ENCODE measurements around the gene DYNLT2. TPM values are rescaled to one million over a fixed set of nuclear protein-coding genes. Genes with fewer than 3 reads are reported as not detected.
A peak's percentile ranks its signal among the peaks of the same experiment; 100 is the strongest.

The DYNLT2 gene
- total and polyA plus RNA-seq, 3 experiments from 2014 or later = 0.67 to 1.9 (median 1.4) TPM

- ChIA-PET CTCF (interaction anchor here (1.4 to 1.5 kb wide), 2 partner anchors 9 to 37 kb away, joined by 3 to 4 read pairs; no protein-coding TSS in a partner anchor), POLR2A (interaction anchor here (1.0 kb wide), 1 partner anchor 10 kb away, joined by 3 read pairs; no protein-coding TSS in a partner anchor)
- H3K36me3 Mint-ChIP-seq = no peaks in the 10 kb centered on the region
- no peaks in the 10 kb centered on the region for H3K9me3 Mint-ChIP-seq
- H3K4me3 ChIP-seq (ENCODE audit: low read length) = no peak overlapping the region
- no peak overlapping the region for H3K27ac Mint-ChIP-seq
- no peak overlapping the region for H3K4me3 Mint-ChIP-seq
- peaks cover 10% of the 10 kb centered on the region for H3K4me1 ChIP-seq (ENCODE audit: insufficient read depth, low read length)
- H3K27me3 Mint-ChIP-seq = peaks cover 22 to 58% of the 10 kb centered on the region in 2 donors
- H3K9me3 ChIP-seq (ENCODE audit: low read length) = no peaks in the 10 kb centered on the region
- no peak for DNase-seq
- H3K4me1 Mint-ChIP-seq = peaks cover 11 to 19% (median 17%) of the 10 kb centered on the region in 3 donors
- H3K27ac ChIP-seq (ENCODE audit: low read depth, low read length) = no peak overlapping the region
- no peaks in the 10 kb centered on the region for H3K36me3 ChIP-seq (ENCODE audit: insufficient read depth, low read length)
- H3K27me3 ChIP-seq (ENCODE audit: insufficient read depth, low read length, poor library complexity, severe bottlenecking) = no peaks in the 10 kb centered on the region
Measured at GRCh38 chr6:169794317-169795055, 43.1 kb upstream of the DYNLT2 start.

- ChIA-PET POLR2A (no interaction called here), CTCF (interaction anchor here (1.4 to 1.5 kb wide), 2 partner anchors 10 to 38 kb away, joined by 3 to 4 read pairs; no protein-coding TSS in a partner anchor)
- Histone ChIP-seq H3K27ac (ENCODE audit: low read depth, low read length) (no peak overlapping the region), H3K4me3 (ENCODE audit: low read length) (no peak overlapping the region), H3K27me3 (ENCODE audit: insufficient read depth, low read length, poor library complexity, severe bottlenecking) (no peaks in the 10 kb centered on the region), H3K4me1 (ENCODE audit: insufficient read depth, low read length) (peaks cover 10% of the 10 kb centered on the region), H3K36me3 (ENCODE audit: insufficient read depth, low read length) (no peaks in the 10 kb centered on the region), H3K9me3 (ENCODE audit: low read length) (no peaks in the 10 kb centered on the region)
- H3K4me3 Mint-ChIP-seq = no peak overlapping the region
- DNase-seq = no peak
- no peak overlapping the region for H3K27ac Mint-ChIP-seq
- H3K4me1 Mint-ChIP-seq = peaks cover 11 to 22% (median 17%) of the 10 kb centered on the region in 3 donors
- no peaks in the 10 kb centered on the region for H3K9me3 Mint-ChIP-seq
- no peaks in the 10 kb centered on the region for H3K36me3 Mint-ChIP-seq
- peaks cover 18 to 53% of the 10 kb centered on the region in 2 donors for H3K27me3 Mint-ChIP-seq
Measured at GRCh38 chr6:169793408-169793807, 42.0 kb upstream of the DYNLT2 start.

GRCh38 chr6:169792306-169793015 lies 41.1 kb upstream of the DYNLT2 start:
- no peak for DNase-seq
- POLR2A ChIA-PET = no interaction called here
- H3K27ac Mint-ChIP-seq = no peak overlapping the region

GRCh38 chr6:169791721-169792131 lies 40.4 kb upstream of the DYNLT2 start:
- peaks cover 16 to 48% of the 10 kb centered on the region in 2 donors for H3K27me3 Mint-ChIP-seq
- Histone ChIP-seq H3K36me3 (ENCODE audit: insufficient read depth, low read length) (no peaks in the 10 kb centered on the region), H3K27ac (ENCODE audit: low read depth, low read length) (no peak overlapping the region), H3K9me3 (ENCODE audit: low read length) (no peaks in the 10 kb centered on the region), H3K4me1 (ENCODE audit: insufficient read depth, low read length) (peaks cover 10% of the 10 kb centered on the region), H3K27me3 (ENCODE audit: insufficient read depth, low read length, poor library complexity, severe bottlenecking) (no peaks in the 10 kb centered on the region), H3K4me3 (ENCODE audit: low read length) (no peak overlapping the region)
- no peaks in the 10 kb centered on the region for H3K9me3 Mint-ChIP-seq
- peak overlapping the region in 4 of 7 donors; percentile 10 to 78 (median 58) for H3K4me3 Mint-ChIP-seq
- ChIA-PET POLR2A (no interaction called here), CTCF (interaction anchor here (2.2 kb wide), 1 partner anchor 40 kb away, joined by 9 read pairs; no protein-coding TSS in a partner anchor)
- no peak overlapping the region for H3K27ac Mint-ChIP-seq
- no peak for DNase-seq
- no peaks in the 10 kb centered on the region for H3K36me3 Mint-ChIP-seq
- peaks cover 11 to 22% (median 17%) of the 10 kb centered on the region in 3 donors for H3K4me1 Mint-ChIP-seq

More at GRCh38 chr6:169792306-169793015, 41.1 kb upstream of the DYNLT2 start:
- Histone ChIP-seq H3K27me3 (ENCODE audit: insufficient read depth, low read length, poor library complexity, severe bottlenecking) (no peaks in the 10 kb centered on the region), H3K4me3 (ENCODE audit: low read length) (no peak overlapping the region), H3K27ac (ENCODE audit: low read depth, low read length) (no peak overlapping the region), H3K36me3 (ENCODE audit: insufficient read depth, low read length) (no peaks in the 10 kb centered on the region), H3K4me1 (ENCODE audit: insufficient read depth, low read length) (peaks cover 10% of the 10 kb centered on the region), H3K9me3 (ENCODE audit: low read length) (no peaks in the 10 kb centered on the region)
- CTCF ChIA-PET = no interaction called here
- H3K27me3 Mint-ChIP-seq = peaks cover 16 to 48% of the 10 kb centered on the region in 2 donors
- H3K9me3 Mint-ChIP-seq = no peaks in the 10 kb centered on the region
- H3K4me1 Mint-ChIP-seq = peaks cover 11 to 22% (median 17%) of the 10 kb centered on the region in 3 donors
- H3K36me3 Mint-ChIP-seq = no peaks in the 10 kb centered on the region
- no peak overlapping the region for H3K4me3 Mint-ChIP-seq

- ChIA-PET POLR2A (interaction anchor here (1.1 kb wide), 1 partner anchor 299 kb away, joined by 5 read pairs; no protein-coding TSS in a partner anchor), CTCF (interaction anchor here (0.6 to 4.1 kb wide), 30 partner anchors 10 to 742 kb away, joined by 3 to 60 read pairs (median 4); no protein-coding TSS in a partner anchor)
- H3K27me3 ChIP-seq (ENCODE audit: insufficient read depth, low read length, poor library complexity, severe bottlenecking) = no peaks in the 10 kb centered on the region
- no peaks in the 10 kb centered on the region for H3K36me3 ChIP-seq (ENCODE audit: insufficient read depth, low read length)
- DNase-seq = peak; percentile 56 to 76 (median 63)
- Mint-ChIP-seq H3K4me3 (peak overlapping the region; percentile 81 to 94 (median 90)), H3K27ac (peak overlapping the region in 4 of 8 donors; percentile 3 to 63 (median 54)), H3K27me3 (peaks cover 16 to 41% of the 10 kb centered on the region in 2 donors), H3K36me3 (no peaks in the 10 kb centered on the region), H3K9me3 (no peaks in the 10 kb centered on the region), H3K4me1 (peaks cover 11 to 22% (median 17%) of the 10 kb centered on the region in 3 donors)
- H3K4me3 ChIP-seq (ENCODE audit: low read length) = peak overlapping the region; percentile 81
- no peaks in the 10 kb centered on the region for H3K9me3 ChIP-seq (ENCODE audit: low read length)
- peaks cover 10% of the 10 kb centered on the region for H3K4me1 ChIP-seq (ENCODE audit: insufficient read depth, low read length)
- H3K27ac ChIP-seq (ENCODE audit: low read depth, low read length) = no peak overlapping the region
Measured at GRCh38 chr6:169789944-169790927, 38.9 kb upstream of the DYNLT2 start.

GRCh38 chr6:169789146-169789943 lies 38.0 kb upstream of the DYNLT2 start:
- peaks cover 10% of the 10 kb centered on the region for H3K4me1 ChIP-seq (ENCODE audit: insufficient read depth, low read length)
- Mint-ChIP-seq H3K4me1 (peaks cover 11 to 22% (median 17%) of the 10 kb centered on the region in 3 donors), H3K36me3 (no peaks in the 10 kb centered on the region), H3K27me3 (peaks cover 16 to 37% of the 10 kb centered on the region in 2 donors), H3K4me3 (peak overlapping the region; percentile 52 to 94 (median 85)), H3K27ac (peak overlapping the region in 2 of 8 donors; percentile 29 to 33), H3K9me3 (no peaks in the 10 kb centered on the region)
- H3K27ac ChIP-seq (ENCODE audit: low read depth, low read length) = no peak overlapping the region
- ChIA-PET CTCF (interaction anchor here (0.6 to 4.1 kb wide), 29 partner anchors 9 to 743 kb away, joined by 3 to 60 read pairs (median 4); no protein-coding TSS in a partner anchor), POLR2A (interaction anchor here (1.1 kb wide), 1 partner anchor 300 kb away, joined by 5 read pairs; no protein-coding TSS in a partner anchor)
- no peaks in the 10 kb centered on the region for H3K36me3 ChIP-seq (ENCODE audit: insufficient read depth, low read length)
- no peaks in the 10 kb centered on the region for H3K27me3 ChIP-seq (ENCODE audit: insufficient read depth, low read length, poor library complexity, severe bottlenecking)
- H3K4me3 ChIP-seq (ENCODE audit: low read length) = peak overlapping the region; percentile 81
- H3K9me3 ChIP-seq (ENCODE audit: low read length) = no peaks in the 10 kb centered on the region
- no peak for DNase-seq
